ENCODE data around the gene PON2.

Gene PON2

GRCh38 chr7:95434557-95435421, at the start of gene PON2:
TSS of gene PON2 (minus strand) at chr7:95435028. CDS start at chr7:95434951, 77 bp downstream.
- peak; percentile 85 to 88 for DNase-seq (ENCODE audit: low read depth in 2 of 2)
- peak within 1 kb of the TSS; percentile 55 to 70 for H3K4me3 ChIP-seq (replicated peaks in 1 of 2; ENCODE audit: low read depth in 2 of 2, low read length in 2 of 2)
- TF ChIP-seq CTCF (IDR thresholded peaks at IDR 0.05; ENCODE audit: low read depth, low read length) = no peak

GRCh38 chr7:95482424-95482823, 47.6 kb upstream of the PON2 start:
- no peak overlapping the region for H3K4me3 ChIP-seq (replicated peaks in 1 of 2; ENCODE audit: low read depth in 2 of 2, low read length in 2 of 2)
- DNase-seq (ENCODE audit: low read depth in 2 of 2) = no peak
- no peak for TF ChIP-seq CTCF (IDR thresholded peaks at IDR 0.05; ENCODE audit: low read depth, low read length)

GRCh38 chr7:95481271-95482165, 46.7 kb upstream of the PON2 start:
- no peak for TF ChIP-seq CTCF (IDR thresholded peaks at IDR 0.05; ENCODE audit: low read depth, low read length)
- no peak overlapping the region for H3K4me3 ChIP-seq (replicated peaks in 1 of 2; ENCODE audit: low read depth in 2 of 2, low read length in 2 of 2)
- DNase-seq (ENCODE audit: low read depth in 2 of 2) = peak in 1 of 2 donors; percentile 14

DNA sequence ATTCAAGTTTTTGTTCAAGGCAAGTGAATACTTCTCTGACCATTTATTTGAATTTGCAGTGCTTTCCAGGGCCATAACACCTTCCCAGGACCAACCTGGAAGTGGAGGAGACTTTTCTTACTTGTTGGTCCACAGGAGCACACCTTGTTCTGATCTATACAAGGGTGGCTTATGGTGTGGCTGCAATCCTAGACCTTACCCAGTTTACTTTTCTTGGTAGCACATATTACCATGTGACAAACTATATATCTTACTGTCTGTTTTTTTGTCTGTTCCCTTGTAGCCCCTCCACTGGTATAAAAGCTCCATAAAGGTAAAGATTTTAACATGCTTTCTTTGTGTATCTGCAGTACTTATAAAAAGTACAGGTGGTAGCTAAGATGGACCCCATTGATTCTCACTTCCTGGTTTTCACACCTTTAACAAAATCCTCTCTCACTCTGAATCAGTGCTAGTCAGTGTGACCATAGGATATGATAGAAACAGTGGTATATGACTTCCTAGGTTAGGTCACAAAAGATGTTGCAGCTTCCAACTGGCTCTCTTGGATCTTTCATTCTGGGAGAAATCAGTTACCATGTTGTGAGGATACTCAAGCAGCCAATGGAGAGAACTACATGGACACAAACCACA, 45.3 kb upstream of the PON2 start:
- H3K4me3 ChIP-seq (replicated peaks in 1 of 2; ENCODE audit: low read depth in 2 of 2, low read length in 2 of 2) = no peak overlapping the region
- no peak for TF ChIP-seq CTCF (IDR thresholded peaks at IDR 0.05; ENCODE audit: low read depth, low read length)
- no peak for DNase-seq (ENCODE audit: low read depth in 2 of 2)

GRCh38 chr7:95478272-95479037, 43.6 kb upstream of the PON2 start:
- peak; percentile 72 to 76 for DNase-seq (ENCODE audit: low read depth in 2 of 2)
- peak overlapping the region in 1 of 2 donors; percentile 29 for H3K4me3 ChIP-seq (replicated peaks in 1 of 2; ENCODE audit: low read depth in 2 of 2, low read length in 2 of 2)
- TF ChIP-seq CTCF (IDR thresholded peaks at IDR 0.05; ENCODE audit: low read depth, low read length) = peak; percentile 64
